Endothelial cell of umbilical vein (primary cell): ENCODE data around the gene FAM180B. TPM values are rescaled to one million over a fixed set of nuclear protein-coding genes. Genes with fewer than 3 reads are reported as not detected.

ENCODE experiments used
- BruUV-seq: library from RNA; stranded (reverse); fragments of 400-500 nt; replicated peaks from 2 replicates; lab custom pipeline; 2021; lab: Mats Ljungman, UMichigan
- CTCF ChIA-PET: fragments of 300-600, 350-600 bp; sonication (Branson Sonifier 250); formaldehyde crosslinking; loops from one replicate; lab custom pipeline; 2021; ENCODE audit warnings: antibody characterized with exemption, inconsistent platforms; lab: Charles Lee
- POLR2A ChIA-PET: fragments of 300-600, 350-600 bp; sonication (Branson Sonifier 250); formaldehyde crosslinking; loops from one replicate; lab custom pipeline; 2021; ENCODE audit warnings: antibody characterized with exemption, inconsistent platforms; lab: Charles Lee
- DNase-seq: peaks from one replicate; pipeline ENCODE4 v3.0.0-alpha.2; 2011; ENCODE audit warnings: low read depth, low spot score
- FAIRE-seq: peaks from 2 replicates; lab custom pipeline; 2011; peaks lifted over from hg19 to GRCh38; lab: Jason Lieb, UNC
- H2AFZ ChIP-seq: 2 replicates; pipeline ENCODE4 v1.6.0; 2012; ENCODE audit warnings: low read depth, low read length, control low read depth, inconsistent platforms
- H3K27ac ChIP-seq: 2 replicates; pipeline ENCODE4 v1.5.1; 2011; ENCODE audit warnings: low read depth, mild to moderate bottlenecking, control low read depth, low read length, moderate library complexity; ENCODE audit not compliant: insufficient read depth
- H3K27me3 ChIP-seq, 2 experiments: 2 replicates each; pipeline versions ENCODE4 v1.6.0 to v1.6.1; 2011; ENCODE audit warnings: low read length in 2 of 2, mixed read lengths in 1 of 2; ENCODE audit not compliant: control insufficient read depth in 2 of 2, insufficient read depth in 2 of 2
- H3K36me3 ChIP-seq, 2 experiments: 2 replicates in 1 of 2; 3 replicates in 1 of 2; pipeline ENCODE4 v1.5.1; 2011; ENCODE audit warnings: low read length in 2 of 2, mild to moderate bottlenecking in 1 of 2, moderate library complexity in 1 of 2; ENCODE audit not compliant: control insufficient read depth in 2 of 2, insufficient read depth in 2 of 2; ENCODE audit errors: extremely low read depth in 1 of 2
- H3K4me1 ChIP-seq: 3 replicates; pipeline ENCODE4 v1.5.1; 2011; ENCODE audit warnings: mild to moderate bottlenecking, low read length; ENCODE audit not compliant: control insufficient read depth, insufficient read depth; ENCODE audit errors: extremely low read depth
- H3K4me2 ChIP-seq: 2 replicates; pipeline ENCODE4 v1.6.1; 2011; ENCODE audit warnings: low read length, control low read depth, mixed read lengths; ENCODE audit not compliant: insufficient read depth
- H3K4me3 ChIP-seq, 3 experiments: fragments of 200-600 bp in 1 of 3; sonication (generic), shearing (Covaris generic) in 1 of 3; replicated peaks in 1 of 3; 2 replicates each; pipeline ENCODE4 v1.5.1; 2011 to 2016; ENCODE audit warnings: control low read depth in 3 of 3, low read length in 3 of 3, mild to moderate bottlenecking in 2 of 3, inconsistent platforms in 1 of 3, low read depth in 1 of 3, moderate library complexity in 1 of 3; ENCODE audit not compliant: insufficient read depth in 1 of 3
- H3K79me2 ChIP-seq: 2 replicates; pipeline ENCODE4 v1.6.0; 2012; ENCODE audit warnings: low read length, inconsistent platforms; ENCODE audit not compliant: control insufficient read depth, insufficient read depth
- H3K9ac ChIP-seq: replicated peaks from 2 replicates; pipeline ENCODE3; 2011; ENCODE audit warnings: low read length, control low read depth; ENCODE audit not compliant: insufficient read depth; ENCODE audit errors: extremely low read depth
- H3K9me1 ChIP-seq: replicated peaks from 3 replicates; pipeline ENCODE4 v1.6.0; 2011; ENCODE audit warnings: mild to moderate bottlenecking, low read length; ENCODE audit not compliant: control insufficient read depth, insufficient read depth; ENCODE audit errors: extremely low read depth
- H3K9me3 ChIP-seq: replicated peaks from 2 replicates; pipeline ENCODE4 v1.5.1; 2012; ENCODE audit warnings: low read length, inconsistent platforms; ENCODE audit not compliant: control insufficient read depth, insufficient read depth
- H4K20me1 ChIP-seq: replicated peaks from 2 replicates; pipeline ENCODE3; 2011; ENCODE audit warnings: mild to moderate bottlenecking, low read length; ENCODE audit not compliant: control insufficient read depth, insufficient read depth; ENCODE audit errors: extremely low read depth
- EZH2 ChIP-seq: IDR thresholded peaks from 2 replicates; pipeline ENCODE4 v1.6.1; 2012; ENCODE audit warnings: borderline replicate concordance, low read depth, mild to moderate bottlenecking, moderate library complexity, low read length, inconsistent platforms; ENCODE audit not compliant: severe bottlenecking
- FOS ChIP-seq: IDR thresholded peaks from 2 replicates; pipeline ENCODE4 v1.6.1; 2011; ENCODE audit warnings: mild to moderate bottlenecking, low read length, moderate library complexity, borderline replicate concordance; ENCODE audit not compliant: insufficient read depth
- GATA2 ChIP-seq: IDR thresholded peaks from 2 replicates; pipeline ENCODE4 v1.7.0; 2011; ENCODE audit warnings: low read depth, mild to moderate bottlenecking, moderate library complexity, mixed read lengths, low read length; ENCODE audit not compliant: insufficient read length, insufficient read depth
- JUN ChIP-seq: IDR thresholded peaks from 2 replicates; pipeline ENCODE4 v1.6.1; 2011; ENCODE audit warnings: borderline replicate concordance, low read depth; ENCODE audit not compliant: insufficient read length, insufficient read depth
- MAX ChIP-seq: IDR thresholded peaks from 2 replicates; pipeline ENCODE4 v1.6.1; 2011; ENCODE audit not compliant: insufficient read depth, insufficient read length
- MYC ChIP-seq: IDR thresholded peaks from one replicate; pipeline ENCODE4 v1.6.1; 2011; ENCODE audit warnings: mild to moderate bottlenecking, low read depth, low read length
- POLR2A ChIP-seq: IDR thresholded peaks from 2 replicates; pipeline ENCODE4 v1.6.1; 2012; ENCODE audit warnings: low read depth, mild to moderate bottlenecking, control low read depth, low read length
- POLR2AphosphoS5 ChIP-seq: IDR thresholded peaks from 2 replicates; pipeline ENCODE4 v1.6.1; 2012; ENCODE audit warnings: low read depth, mild to moderate bottlenecking, control low read depth, low read length, moderate library complexity; ENCODE audit not compliant: insufficient read depth
- dilution Hi-C: fragments of 300-500 bp; cut with MboI; formaldehyde crosslinking; loops from one replicate; pipeline ENCODE4 v1.15.0; 2019; ENCODE audit warnings: low sequenced_read_pairs; ENCODE audit not compliant: extremely low pct_ligation_motif_present
- intact Hi-C: fragments of 100-400 bp; cut with micrococcal nuclease; formaldehyde crosslinking; loops from one replicate; pipeline ENCODE4 v1.10.0; 2022
- polyA plus RNA-seq, 4 experiments: library from polyadenylated mRNA; depleted of rRNA in 3 of 4; stranded (reverse) in 3 of 4; unstranded in 1 of 4; fragments of >200 nt; gene quantifications; 2 replicates each; pipeline versions ENCODE4 v1.2.1 to v1.2.3, GENCODE V29; 2011 to 2012; ENCODE audit warnings: missing spikeins in 1 of 4
- total RNA-seq: library from RNA; stranded (reverse); gene quantifications from 2 replicates; pipeline ENCODE4 v1.2.3, GENCODE V29; 2021
- TF ChIP-seq, protein P1 (sequence below), 2 donors: IDR thresholded peaks; 1 replicate in 1 of 2; 2 replicates in 1 of 2; pipeline ENCODE4 v1.5.1; 2011; ENCODE audit warnings: low read length in 2 of 2, mild to moderate bottlenecking in 2 of 2, moderate library complexity in 2 of 2, control low read depth in 1 of 2, inconsistent platforms in 1 of 2, low read depth in 1 of 2; ENCODE audit not compliant: insufficient read depth in 1 of 2; ENCODE audit errors: extremely low read depth in 1 of 2

The FAM180B gene
- total and polyA plus RNA-seq, 2 donors (not counting 3 experiments of a cell fraction or from before 2014, with no cell fraction given): not detected

DNA sequence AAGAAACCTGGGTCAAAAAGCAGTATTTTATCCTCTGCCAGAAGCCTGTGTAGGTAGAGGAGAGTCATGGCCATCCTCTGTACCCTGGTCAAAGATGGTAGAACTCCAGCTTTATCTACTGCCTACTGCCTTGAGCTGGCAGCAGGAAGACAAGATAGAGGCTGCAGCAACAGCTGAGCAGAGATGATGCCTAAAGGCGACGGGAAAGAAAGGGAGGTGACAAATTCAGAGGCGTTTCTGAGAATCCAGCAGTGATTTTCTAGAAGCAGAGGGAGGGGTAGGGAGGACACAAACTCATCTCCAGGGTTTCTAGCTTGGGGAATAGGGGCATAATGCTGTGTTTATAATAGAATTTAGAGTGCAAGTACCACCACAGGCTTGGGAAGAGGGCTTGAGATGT, 23.2 kb downstream of the FAM180B start:
- Histone ChIP-seq H3K27ac (no peak overlapping the region), H3K4me1 (no peaks in the 10 kb centered on the region), H3K9me3 (no peaks in the 10 kb centered on the region), H4K20me1 (no peaks in the 10 kb centered on the region), H3K27me3 (peaks cover 0 to 3% of the 10 kb centered on the region in 2 experiments), H3K9me1 (no peaks in the 10 kb centered on the region), H3K79me2 (no peaks in the 10 kb centered on the region), H3K36me3 (no peaks in the 10 kb centered on the region), H3K4me2 (no peak overlapping the region), H3K4me3 (no peak overlapping the region), H3K9ac (no peak overlapping the region), H2AFZ (no peak overlapping the region)
- no peak for DNase-seq
- intact Hi-C loops (no loop called here), dilution Hi-C loops (no loop called here)
- FAIRE-seq: no peak
- POLR2A ChIA-PET: no interaction called here
- CTCF ChIA-PET: no interaction called here
- TF ChIP-seq MYC: no peak
- TF ChIP-seq GATA2: no peak
- no peak for TF ChIP-seq JUN
- TF ChIP-seq POLR2A: no peak
- BruUV-seq: no TSS peak

DNA sequence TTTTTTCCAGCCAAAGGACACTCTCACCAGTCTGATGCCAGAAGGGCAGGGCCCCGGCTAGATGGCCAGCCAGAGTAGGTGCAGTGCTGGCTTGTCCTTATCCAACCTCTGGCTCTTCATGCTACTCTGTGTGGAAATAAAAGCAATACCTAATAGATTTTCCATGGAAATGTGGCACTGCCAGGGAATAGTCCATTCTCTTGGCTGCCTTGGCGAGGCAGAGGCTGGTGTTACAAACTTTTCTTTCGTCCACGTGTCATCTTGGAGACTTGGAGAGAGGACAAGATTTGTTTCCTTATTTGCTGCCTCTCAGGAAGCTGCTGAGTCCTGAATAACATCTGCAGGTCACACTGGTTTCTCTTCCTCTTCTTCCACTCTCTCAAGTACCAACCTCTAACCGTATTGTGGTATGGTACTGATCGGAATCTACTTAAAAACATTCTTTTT, 24.9 kb downstream of the FAM180B start:
- Histone ChIP-seq H3K9me3 (no peaks in the 10 kb centered on the region), H3K4me2 (no peak overlapping the region), H4K20me1 (no peaks in the 10 kb centered on the region), H3K4me1 (no peaks in the 10 kb centered on the region), H3K27me3 (peaks cover 0 to 3% of the 10 kb centered on the region in 2 experiments), H3K9ac (no peak overlapping the region), H3K9me1 (no peaks in the 10 kb centered on the region), H3K79me2 (no peaks in the 10 kb centered on the region), H3K36me3 (no peaks in the 10 kb centered on the region), H3K27ac (no peak overlapping the region), H2AFZ (no peak overlapping the region), H3K4me3 (no peak overlapping the region)
- DNase-seq: no peak
- FAIRE-seq: no peak
- no peak for TF ChIP-seq MAX
- no peak for TF ChIP-seq JUN
- TF ChIP-seq POLR2AphosphoS5: no peak
- TF ChIP-seq EZH2: no peak
- TF ChIP-seq GATA2: no peak
- no peak for TF ChIP-seq MYC
- TF ChIP-seq, protein P1, sequence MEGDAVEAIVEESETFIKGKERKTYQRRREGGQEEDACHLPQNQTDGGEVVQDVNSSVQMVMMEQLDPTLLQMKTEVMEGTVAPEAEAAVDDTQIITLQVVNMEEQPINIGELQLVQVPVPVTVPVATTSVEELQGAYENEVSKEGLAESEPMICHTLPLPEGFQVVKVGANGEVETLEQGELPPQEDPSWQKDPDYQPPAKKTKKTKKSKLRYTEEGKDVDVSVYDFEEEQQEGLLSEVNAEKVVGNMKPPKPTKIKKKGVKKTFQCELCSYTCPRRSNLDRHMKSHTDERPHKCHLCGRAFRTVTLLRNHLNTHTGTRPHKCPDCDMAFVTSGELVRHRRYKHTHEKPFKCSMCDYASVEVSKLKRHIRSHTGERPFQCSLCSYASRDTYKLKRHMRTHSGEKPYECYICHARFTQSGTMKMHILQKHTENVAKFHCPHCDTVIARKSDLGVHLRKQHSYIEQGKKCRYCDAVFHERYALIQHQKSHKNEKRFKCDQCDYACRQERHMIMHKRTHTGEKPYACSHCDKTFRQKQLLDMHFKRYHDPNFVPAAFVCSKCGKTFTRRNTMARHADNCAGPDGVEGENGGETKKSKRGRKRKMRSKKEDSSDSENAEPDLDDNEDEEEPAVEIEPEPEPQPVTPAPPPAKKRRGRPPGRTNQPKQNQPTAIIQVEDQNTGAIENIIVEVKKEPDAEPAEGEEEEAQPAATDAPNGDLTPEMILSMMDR (IDR thresholded peaks at IDR 0.05; ENCODE audit: extremely low read depth in 1 of 2, insufficient read depth in 1 of 2, low read depth in 1 of 2, low read length in 2 of 2): no peak
- no peak for TF ChIP-seq POLR2A
- no peak for TF ChIP-seq FOS
- BruUV-seq: no TSS peak
- POLR2A ChIA-PET: no interaction called here
- intact Hi-C loops (no loop called here), dilution Hi-C loops (no loop called here)
- CTCF ChIA-PET: interaction anchor here (1.2 kb wide), 1 partner anchor 15 kb away, joined by 3 read pairs; no protein-coding TSS in a partner anchor
